HG02852 (cell line): ENCODE measurements around the gene BRINP3.
"Not testable (repeated sequence)": the region's sequence is repeated elsewhere in the genome, so short reads cannot be mapped to it uniquely, and the experiment has no call there.

ENCODE experiments used
- ATAC-seq: cut with Tn5 transposase; IDR thresholded peaks from one replicate; pipeline ENCODE4 v1.9.1; 2021; ENCODE audit warnings: mild to moderate bottlenecking, moderate library complexity; ENCODE audit not compliant: unreplicated experiment

Gene BRINP3

GRCh38 chr1:190477762-190478148 is at the start of gene BRINP3:
Gene BRINP3 (minus strand): TSS chr1:190477864.
- no peak for ATAC-seq

- ATAC-seq: no peak
Observed at GRCh38 chr1:190511554-190511953, 33.9 kb upstream of the BRINP3 start.

- ATAC-seq: no peak
Observed at GRCh38 chr1:190507357-190507756, 29.7 kb upstream of the BRINP3 start.

- not testable (repeated sequence) for ATAC-seq
Observed at GRCh38 chr1:190504539-190504938, 26.9 kb upstream of the BRINP3 start.

- no peak for ATAC-seq
Observed at GRCh38 chr1:190497565-190497964, 19.9 kb upstream of the BRINP3 start.

GRCh38 chr1:190494451-190494850 is 16.8 kb upstream of the BRINP3 start:
- ATAC-seq: no peak

- ATAC-seq: no peak
Observed at GRCh38 chr1:190491404-190491803, 13.7 kb upstream of the BRINP3 start.

- ATAC-seq: no peak
Observed at GRCh38 chr1:190484045-190484444, 6.4 kb upstream of the BRINP3 start.

- no peak for ATAC-seq
Observed at GRCh38 chr1:190480231-190480630, 2.6 kb upstream of the BRINP3 start.

GRCh38 chr1:190479516-190479915 is 1.9 kb upstream of the BRINP3 start:
- ATAC-seq: no peak

GRCh38 chr1:190479050-190479397 is 1.4 kb upstream of the BRINP3 start:
- no peak for ATAC-seq

- no peak for ATAC-seq
Observed at GRCh38 chr1:190478149-190479049, 735 bp upstream of the BRINP3 start.

GRCh38 chr1:190476806-190477205 is 858 bp downstream of the BRINP3 start:
- ATAC-seq: no peak

GRCh38 chr1:190476321-190476720 is 1.3 kb downstream of the BRINP3 start:
- no peak for ATAC-seq

- ATAC-seq: no peak
Observed at GRCh38 chr1:190475421-190476141, 2.1 kb downstream of the BRINP3 start.

GRCh38 chr1:190474650-190475211 is 2.9 kb downstream of the BRINP3 start:
- ATAC-seq: no peak

GRCh38 chr1:190474010-190474409 is 3.7 kb downstream of the BRINP3 start:
- ATAC-seq: no peak

- no peak for ATAC-seq
Observed at GRCh38 chr1:190472494-190472893, 5.2 kb downstream of the BRINP3 start.

- ATAC-seq: no peak
Observed at GRCh38 chr1:190472042-190472441, 5.6 kb downstream of the BRINP3 start.

GRCh38 chr1:190464690-190465089 is 13.0 kb downstream of the BRINP3 start:
- ATAC-seq: no peak

- ATAC-seq: no peak
Observed at GRCh38 chr1:190456129-190456528, 21.5 kb downstream of the BRINP3 start.

- no peak for ATAC-seq
Observed at GRCh38 chr1:190455631-190456030, 22.0 kb downstream of the BRINP3 start.
